H1 (cell line): ENCODE results near the gene CD48. TPM values are rescaled to one million over a fixed set of nuclear protein-coding genes. Genes with fewer than 3 reads are reported as not detected.

ENCODE experiments used
- CTCF ChIA-PET: fragments of 300-600 bp; sonication (Branson Sonifier 250); formaldehyde crosslinking; loops from one replicate; lab custom pipeline; 2021; ENCODE audit not compliant: partially characterized antibody; lab: Charles Lee
- POLR2A ChIA-PET: fragments of 300-600 bp; sonication (Branson Sonifier 250); formaldehyde crosslinking; loops from one replicate; lab custom pipeline; 2021; ENCODE audit warnings: inconsistent platforms; ENCODE audit not compliant: partially characterized antibody; lab: Charles Lee
- DNase-seq, 2 experiments: peaks; one replicate each; pipeline versions ENCODE4 v3.0.0 to v3.0.0-alpha.2; 2010 to 2022; ENCODE audit warnings: low spot score in 2 of 2, low read depth in 1 of 2, mixed read lengths in 1 of 2
- FAIRE-seq: peaks from 2 replicates; lab custom pipeline; 2011; peaks lifted over from hg19 to GRCh38; lab: Jason Lieb, UNC
- H2AFZ ChIP-seq: 2 replicates; pipeline ENCODE4 v1.8.1; 2012; ENCODE audit warnings: low read length, inconsistent platforms
- H2AK5ac ChIP-seq: 2 replicates; pipeline ENCODE4 v1.6.1; 2013; ENCODE audit warnings: low read depth, low read length
- H2BK120ac ChIP-seq: replicated peaks from 2 replicates; pipeline ENCODE3; 2013; ENCODE audit warnings: low read depth, low read length, inconsistent platforms
- H2BK12ac ChIP-seq: 2 replicates; pipeline ENCODE4 v1.6.1; 2013; ENCODE audit warnings: low read depth, low read length
- H2BK15ac ChIP-seq: 2 replicates; pipeline ENCODE4 v1.6.1; 2013; ENCODE audit warnings: low read length
- H2BK20ac ChIP-seq: 2 replicates; pipeline ENCODE4 v1.6.1; 2013; ENCODE audit warnings: low read length
- H2BK5ac ChIP-seq: 2 replicates; pipeline ENCODE4 v1.6.1; 2013; ENCODE audit warnings: low read depth, low read length
- H3K14ac ChIP-seq: 2 replicates; pipeline ENCODE4 v1.6.1; 2013; ENCODE audit warnings: inconsistent platforms; ENCODE audit not compliant: insufficient read length
- H3K18ac ChIP-seq: 2 replicates; pipeline ENCODE4 v1.6.1; 2013; ENCODE audit warnings: low read length; ENCODE audit errors: extremely low read depth
- H3K23ac ChIP-seq: 2 replicates; pipeline ENCODE4 v1.6.1; 2013; ENCODE audit warnings: inconsistent platforms; ENCODE audit not compliant: insufficient read length
- H3K23me2 ChIP-seq: 2 replicates; pipeline ENCODE4 v1.6.1; 2013; ENCODE audit warnings: low read depth, low read length
- H3K27ac ChIP-seq: 2 replicates; pipeline ENCODE4 v1.6.1; 2011; ENCODE audit warnings: low read depth, low read length, inconsistent platforms
- H3K27me3 ChIP-seq, 4 experiments: replicated peaks in 1 of 4; 1 replicate in 1 of 4; 2 replicates in 3 of 4; pipeline versions ENCODE4 v1.6.1 to v1.8.1; 2011 to 2013; ENCODE audit warnings: low read length in 3 of 4, mild to moderate bottlenecking in 3 of 4, inconsistent platforms in 2 of 4, mixed read lengths in 2 of 4, moderate library complexity in 1 of 4; ENCODE audit not compliant: control insufficient read depth in 3 of 4, insufficient read depth in 3 of 4; ENCODE audit errors: extremely low read depth in 1 of 4
- H3K36me3 ChIP-seq, 4 experiments: 2 replicates each; pipeline versions ENCODE4 v1.6.1 to v1.8.1; 2011 to 2013; ENCODE audit warnings: mild to moderate bottlenecking in 4 of 4, low read length in 3 of 4, moderate library complexity in 2 of 4, control low read depth in 1 of 4, inconsistent platforms in 1 of 4; ENCODE audit not compliant: insufficient read depth in 4 of 4, control insufficient read depth in 2 of 4
- H3K4ac ChIP-seq: replicated peaks from 2 replicates; pipeline ENCODE3; 2013; ENCODE audit warnings: low read length, low read depth, mixed read lengths, inconsistent platforms; ENCODE audit not compliant: insufficient read length
- H3K4me1 ChIP-seq, 4 experiments: replicated peaks in 1 of 4; 1 replicate in 1 of 4; 2 replicates in 3 of 4; pipeline versions ENCODE4 v1.6.1 to v1.8.1; 2011 to 2013; ENCODE audit warnings: low read length in 3 of 4, inconsistent platforms in 2 of 4, mixed read lengths in 1 of 4; ENCODE audit not compliant: insufficient read depth in 4 of 4, control insufficient read depth in 3 of 4
- H3K4me2 ChIP-seq, 2 experiments: 2 replicates each; pipeline versions ENCODE4 v1.6.1 to v1.8.1; 2011 to 2013; ENCODE audit warnings: low read depth in 2 of 2, low read length in 2 of 2, control low read depth in 1 of 2, inconsistent platforms in 1 of 2, mild to moderate bottlenecking in 1 of 2; ENCODE audit not compliant: insufficient read depth in 1 of 2
- H3K4me3 ChIP-seq, 4 experiments: fragments of 200-600, 300-600 bp in 1 of 4; sonication (generic), shearing (Covaris generic), sonication (Bioruptor Twin) in 1 of 4; 2 replicates each; pipeline versions ENCODE4 v1.5.1 to v1.8.1; 2011 to 2016; ENCODE audit warnings: low read length in 4 of 4, low read depth in 3 of 4, control low read depth in 2 of 4, inconsistent platforms in 2 of 4, mild to moderate bottlenecking in 2 of 4, mixed read lengths in 1 of 4, moderate library complexity in 1 of 4; ENCODE audit not compliant: insufficient read depth in 2 of 4; ENCODE audit errors: extremely low read depth in 1 of 4
- H3K56ac ChIP-seq: replicated peaks from 2 replicates; pipeline ENCODE3; 2013; ENCODE audit warnings: low read depth, mild to moderate bottlenecking, mixed read lengths, low read length, inconsistent platforms; ENCODE audit not compliant: insufficient read length
- H3K79me1 ChIP-seq: 2 replicates; pipeline ENCODE4 v1.6.1; 2013; ENCODE audit warnings: low read depth, low read length, control low read depth
- H3K79me2 ChIP-seq, 2 experiments: 2 replicates each; pipeline versions ENCODE4 v1.6.1 to v1.8.1; 2012 to 2013; ENCODE audit warnings: low read length in 2 of 2, mild to moderate bottlenecking in 2 of 2, inconsistent platforms in 1 of 2; ENCODE audit not compliant: insufficient read depth in 2 of 2, control insufficient read depth in 1 of 2
- H3K9ac ChIP-seq, 4 experiments: replicated peaks in 1 of 4; 1 replicate in 1 of 4; 2 replicates in 3 of 4; pipeline versions ENCODE4 v1.6.1 to v1.8.1; 2011 to 2013; ENCODE audit warnings: low read depth in 3 of 4, low read length in 3 of 4, control low read depth in 2 of 4, mild to moderate bottlenecking in 2 of 4, moderate library complexity in 2 of 4, inconsistent platforms in 1 of 4; ENCODE audit errors: extremely low read depth in 1 of 4
- H3K9me3 ChIP-seq, 2 experiments: 2 replicates each; pipeline versions ENCODE4 v1.6.1 to v1.8.1; 2012 to 2013; ENCODE audit warnings: mild to moderate bottlenecking in 2 of 2, moderate library complexity in 2 of 2, control low read depth in 1 of 2, inconsistent platforms in 1 of 2, low read depth in 1 of 2, low read length in 1 of 2, mixed read lengths in 1 of 2; ENCODE audit not compliant: insufficient read depth in 2 of 2
- H4K20me1 ChIP-seq, 2 experiments: replicated peaks in 1 of 2; 2 replicates each; pipeline versions ENCODE3 to v1.8.1; 2011 to 2013; ENCODE audit warnings: inconsistent platforms in 2 of 2, low read length in 2 of 2, mild to moderate bottlenecking in 1 of 2; ENCODE audit not compliant: insufficient read depth in 2 of 2, control insufficient read depth in 1 of 2
- H4K5ac ChIP-seq: 2 replicates; pipeline ENCODE4 v1.6.1; 2013; ENCODE audit warnings: low read length, low read depth, mixed read lengths, inconsistent platforms; ENCODE audit not compliant: insufficient read length
- H4K8ac ChIP-seq: 2 replicates; pipeline ENCODE4 v1.8.0; 2013; ENCODE audit warnings: mild to moderate bottlenecking, moderate library complexity, low read length, inconsistent platforms; ENCODE audit not compliant: insufficient read depth; ENCODE audit errors: extremely low read depth
- H4K91ac ChIP-seq: replicated peaks from 2 replicates; pipeline ENCODE3; 2013; ENCODE audit warnings: low read length, mixed read lengths, inconsistent platforms; ENCODE audit not compliant: insufficient read length
- BCL11A ChIP-seq, 2 experiments: IDR thresholded peaks; one replicate each; pipeline ENCODE4 v1.6.1; 2011; ENCODE audit warnings: low read depth in 2 of 2, low read length in 2 of 2, mild to moderate bottlenecking in 2 of 2
- BRCA1 ChIP-seq: IDR thresholded peaks from 2 replicates; pipeline ENCODE4 v1.6.1; 2012; ENCODE audit warnings: low read depth, low read length, improper control_type of control experiment
- CTCF ChIP-seq, 3 experiments: IDR thresholded peaks; 1 replicate in 2 of 3; 2 replicates in 1 of 3; pipeline versions ENCODE4 v1.5.1 to v1.6.1; 2011; ENCODE audit warnings: low read length in 3 of 3, mild to moderate bottlenecking in 3 of 3, inconsistent platforms in 2 of 3, low read depth in 1 of 3, moderate library complexity in 1 of 3; ENCODE audit not compliant: insufficient read depth in 1 of 3; ENCODE audit errors: control extremely low read depth in 1 of 3
- EP300 ChIP-seq, 2 experiments: IDR thresholded peaks; 1 replicate in 1 of 2; 2 replicates in 1 of 2; pipeline ENCODE4 v1.6.1; 2011 to 2012; ENCODE audit warnings: low read depth in 2 of 2, low read length in 2 of 2, mild to moderate bottlenecking in 2 of 2, borderline replicate concordance in 1 of 2, inconsistent platforms in 1 of 2, moderate library complexity in 1 of 2
- HDAC6 ChIP-seq: IDR thresholded peaks from one replicate; pipeline ENCODE4 v1.7.1; 2012; ENCODE audit warnings: low read depth, mild to moderate bottlenecking, inconsistent platforms, low read length, moderate library complexity
- KDM1A ChIP-seq: fragments of 200-600, 300-600 bp; sonication (generic); IDR thresholded peaks from 2 replicates; pipeline ENCODE4 v1.7.1; 2016; ENCODE audit warnings: mild to moderate bottlenecking, low read length, borderline replicate concordance
- NANOG ChIP-seq: IDR thresholded peaks from 2 replicates; pipeline ENCODE4 v1.6.1; 2011; ENCODE audit warnings: low read length, low read depth, mild to moderate bottlenecking, inconsistent platforms; ENCODE audit not compliant: insufficient read depth, poor library complexity, severe bottlenecking
- SIN3A ChIP-seq, 2 experiments: IDR thresholded peaks in 1 of 2; conservative IDR thresholded peaks in 1 of 2; 2 replicates each; pipeline ENCODE4 v1.6.1; 2011 to 2012; ENCODE audit warnings: low read length in 2 of 2, improper control_type of control experiment in 1 of 2, low read depth in 1 of 2, mild to moderate bottlenecking in 1 of 2
- SRF ChIP-seq: IDR thresholded peaks from 2 replicates; pipeline ENCODE4 v1.6.1; 2011; ENCODE audit warnings: mild to moderate bottlenecking, low read depth, low read length, moderate library complexity
- YY1 ChIP-seq: IDR thresholded peaks from 2 replicates; pipeline ENCODE4 v1.6.1; 2011; ENCODE audit warnings: low read depth, mild to moderate bottlenecking, low read length
- polyA plus RNA-seq, 7 experiments: library from polyadenylated mRNA; depleted of rRNA in 3 of 7; stranded (reverse) in 5 of 7; unstranded in 2 of 7; fragments of >200 nt in 5 of 7; fragments of 200-250 nt in 2 of 7; gene quantifications; 1 replicate in 5 of 7; 2 replicates in 1 of 7; 4 replicates in 1 of 7; pipeline versions ENCODE4 v1.2.1 to v1.2.3, GENCODE V29; 2011 to 2013; ENCODE audit warnings: missing spikeins in 2 of 7, mixed read lengths in 2 of 7
- total RNA-seq: library from RNA; stranded (reverse); fragmentation: NEBNext Ultra II Directional; extraction: Animal tissue kit (Norgen Biotek cat#: 25700); gene quantifications from 2 replicates; pipeline ENCODE4 v1.2.1, GENCODE V29; 2021
- TF ChIP-seq, protein P1 (sequence below): IDR thresholded peaks from 2 replicates; pipeline ENCODE4 v1.6.1; 2011; ENCODE audit warnings: low read length, improper control_type of control experiment

Gene CD48
- total and polyA plus RNA-seq, 2 of the 8 experiments (the other 6 are each of a cell fraction or from before 2014, with no cell fraction given), result 0.08 TPM; not detected in 1

- Histone ChIP-seq H3K23me2 (no peaks in the 10 kb centered on the region), H4K5ac (no peak overlapping the region), H3K4me3 (no peak overlapping the region), H3K9me3 (no peaks in the 10 kb centered on the region), H3K4me2 (no peak overlapping the region), H3K27me3 (no peaks in the 10 kb centered on the region), H3K9ac (no peak overlapping the region), H3K79me1 (no peaks in the 10 kb centered on the region), H2BK120ac (no peak overlapping the region), H2BK5ac (no peak overlapping the region), H3K23ac (no peak overlapping the region), H2BK15ac (no peak overlapping the region), H3K36me3 (no peaks in the 10 kb centered on the region), H2BK20ac (no peak overlapping the region), H3K79me2 (no peaks in the 10 kb centered on the region), H4K91ac (no peak overlapping the region), H3K4ac (no peak overlapping the region), H2BK12ac (no peak overlapping the region), H3K27ac (no peak overlapping the region), H3K56ac (no peak overlapping the region), H2AK5ac (no peak overlapping the region), H4K20me1 (no peaks in the 10 kb centered on the region), H3K18ac (no peak overlapping the region), H3K4me1 (peaks cover 0 to 4% (median 0%) of the 10 kb centered on the region in 4 experiments; a peak in 1 of 7 replicates), H2AFZ (no peak overlapping the region), H4K8ac (no peak overlapping the region), H3K14ac (no peak overlapping the region)
- ChIA-PET CTCF (interaction anchor here (1.2 to 3.5 kb wide), 3 partner anchors 10 to 92 kb away, joined by 4 to 19 read pairs (median 6); no protein-coding TSS in a partner anchor), POLR2A (no interaction called here)
- DNase-seq (no peak), FAIRE-seq (no peak)
- no peak for TF ChIP-seq SIN3A (conservative IDR thresholded peaks at IDR 0.05 in 1 of 2, IDR thresholded peaks at IDR 0.05 in 1 of 2; ENCODE audit: low read depth in 1 of 2, low read length in 2 of 2)
- TF ChIP-seq YY1, result no peak
- TF ChIP-seq BRCA1, result no peak
- TF ChIP-seq, protein P1, sequence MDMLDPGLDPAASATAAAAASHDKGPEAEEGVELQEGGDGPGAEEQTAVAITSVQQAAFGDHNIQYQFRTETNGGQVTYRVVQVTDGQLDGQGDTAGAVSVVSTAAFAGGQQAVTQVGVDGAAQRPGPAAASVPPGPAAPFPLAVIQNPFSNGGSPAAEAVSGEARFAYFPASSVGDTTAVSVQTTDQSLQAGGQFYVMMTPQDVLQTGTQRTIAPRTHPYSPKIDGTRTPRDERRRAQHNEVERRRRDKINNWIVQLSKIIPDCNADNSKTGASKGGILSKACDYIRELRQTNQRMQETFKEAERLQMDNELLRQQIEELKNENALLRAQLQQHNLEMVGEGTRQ, result no peak
- no peak for TF ChIP-seq HDAC6
- TF ChIP-seq KDM1A, result no peak
- TF ChIP-seq EP300 (IDR thresholded peaks at IDR 0.05; ENCODE audit: borderline replicate concordance in 1 of 2, low read depth in 2 of 2, low read length in 2 of 2), result no peak
- no peak for TF ChIP-seq CTCF (IDR thresholded peaks at IDR 0.05; ENCODE audit: control extremely low read depth in 1 of 3, insufficient read depth in 1 of 3, low read depth in 1 of 3, low read length in 3 of 3)
- TF ChIP-seq SRF, result no peak
- TF ChIP-seq BCL11A (IDR thresholded peaks at IDR 0.05; ENCODE audit: low read depth in 2 of 2, low read length in 2 of 2), result no peak
- TF ChIP-seq NANOG, result no peak
Measured at GRCh38 chr1:160685266-160685665, 26.4 kb downstream of the CD48 start.
